Right lobe of liver (tissue), 4 donors: Measurements from ENCODE around the gene GCC1.

Experiments
- CTCF ChIP-seq, 4 donors: fragments of 200-600 bp in 3 of 4; fragments of 450-650 bp in 1 of 4; IDR thresholded peaks; one replicate each; pipeline versions ENCODE4 v1.5.1 to v1.8.0; 2016 to 2022; ENCODE audit warnings: antibody characterized with exemption in 4 of 4, mild to moderate bottlenecking in 2 of 4
- POLR2A ChIP-seq: fragments of 450-650 bp; IDR thresholded peaks from one replicate; pipeline ENCODE4 v1.6.1; 2017; ENCODE audit warnings: antibody characterized with exemption, mild to moderate bottlenecking
- donor health status: DM: no; HTN: no; CAD: no.
- donor health status: DM: no; HTN: no; CAD: no.
- donor health status: DM: no; HTN: yes; CAD: no.

DNA sequence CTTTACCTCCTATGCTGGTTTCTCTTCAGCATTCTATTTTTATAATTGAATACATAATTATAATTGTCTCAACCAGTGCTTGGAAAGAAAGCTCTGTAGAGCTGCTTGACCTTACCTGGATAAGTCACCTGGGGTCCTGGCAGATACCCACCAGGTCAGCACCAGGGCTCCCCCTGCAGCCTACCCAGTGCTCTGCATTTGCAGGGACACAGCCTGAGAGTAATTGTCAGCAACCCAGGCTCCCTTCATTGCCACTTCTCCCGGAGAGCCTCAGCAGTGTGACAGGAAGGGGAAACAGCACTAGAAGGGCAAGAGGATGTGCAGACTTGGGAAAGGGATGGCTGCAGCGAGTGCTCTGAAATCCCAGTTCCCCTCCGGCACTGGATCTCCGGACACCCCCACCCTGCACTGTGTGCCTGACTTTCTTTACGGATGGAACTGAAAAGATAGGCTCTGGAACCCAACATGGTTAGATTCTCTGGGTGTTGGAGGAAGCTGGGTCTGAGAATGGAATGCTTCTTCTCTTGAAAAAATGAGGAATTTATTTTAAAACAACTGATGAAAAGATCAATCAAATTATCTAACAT, 44.0 kb upstream of the GCC1 start:
- peak; percentile 40 to 59 (median 52) for TF ChIP-seq CTCF (IDR thresholded peaks at IDR 0.05)
- TF ChIP-seq POLR2A, result no peak
